Lower leg skin (tissue), 3 donors: ENCODE measurements around the gene HFM1.

Experiments used
- CTCF ChIP-seq, 3 donors: fragments of 450-650 bp; IDR thresholded peaks; one replicate each; pipeline ENCODE4 v1.5.1; 2016; ENCODE audit warnings: antibody characterized with exemption in 3 of 3, mild to moderate bottlenecking in 3 of 3, moderate library complexity in 2 of 3
- POLR2A ChIP-seq, 2 donors: fragments of 450-650 bp; IDR thresholded peaks; one replicate each; pipeline ENCODE4 v1.6.1; 2016 to 2017; ENCODE audit warnings: antibody characterized with exemption in 2 of 2, mild to moderate bottlenecking in 1 of 2, moderate library complexity in 1 of 2

GRCh38 chr1:91311672-91312071 is 93.0 kb downstream of the HFM1 start:
- TF ChIP-seq CTCF (IDR thresholded peaks at IDR 0.05) (no peak), POLR2A (IDR thresholded peaks at IDR 0.05) (no peak)
